GM12878 (cell line): ENCODE measurements around the gene SORL1.

Source experiments
- ASH2L ChIP-seq: fragments of 300-600, 200-600 bp; sonication (generic); IDR thresholded peaks from 2 replicates; pipeline ENCODE4 v1.6.1; 2017; ENCODE audit warnings: low read depth, mild to moderate bottlenecking, borderline replicate concordance
- IRF3 ChIP-seq: fragments of 450-650 bp; IDR thresholded peaks from 2 replicates; pipeline ENCODE4 v1.6.1; 2014; ENCODE audit warnings: mild to moderate bottlenecking
- ZNF274 ChIP-seq: IDR thresholded peaks from one replicate; pipeline ENCODE4 v1.8.0; 2011; ENCODE audit not compliant: insufficient read length, insufficient read depth

GRCh38 chr11:121523581-121524232 is 71.6 kb downstream of the SORL1 start:
- no peak for TF ChIP-seq ZNF274
- TF ChIP-seq ASH2L: no peak
- no peak for TF ChIP-seq IRF3
